ENCODE measurements around the gene KCNK10.
A peak's percentile ranks its signal among the peaks of the same experiment; 100 is the strongest.

Gene KCNK10

GRCh38 chr14:88323086-88323522, at the start of gene KCNK10:
Gene KCNK10, minus strand, starts transcription at chr14:88323269. Its CDS starts 471 bp downstream, at chr14:88322798.
- peak in 26 of 58 donors; percentile 18 to 81 (median 48) for DNase-seq

GRCh38 chr14:88369496-88369895, 46.4 kb upstream of the KCNK10 start:
- DNase-seq = no peak

GRCh38 chr14:88364710-88365413, 41.8 kb upstream of the KCNK10 start:
- no peak for DNase-seq

- no peak for DNase-seq
Observed at GRCh38 chr14:88363644-88364043, 40.6 kb upstream of the KCNK10 start.

GRCh38 chr14:88359500-88359899, 36.4 kb upstream of the KCNK10 start:
- DNase-seq = peak in 12 of 58 donors; percentile 4 to 57 (median 20)

- DNase-seq = no peak
Observed at GRCh38 chr14:88354358-88354757, 31.3 kb upstream of the KCNK10 start.

- no peak for DNase-seq
Observed at GRCh38 chr14:88352698-88353097, 29.6 kb upstream of the KCNK10 start.

GRCh38 chr14:88351966-88352691, 29.1 kb upstream of the KCNK10 start:
- DNase-seq = peak in 12 of 58 donors; percentile 4 to 67 (median 18)

GRCh38 chr14:88348546-88348945, 25.5 kb upstream of the KCNK10 start:
- no peak for DNase-seq

- no peak for DNase-seq
Observed at GRCh38 chr14:88346048-88346639, 23.1 kb upstream of the KCNK10 start.

GRCh38 chr14:88342980-88343379, 19.9 kb upstream of the KCNK10 start:
- DNase-seq = no peak

- DNase-seq = no peak
Observed at GRCh38 chr14:88340357-88340756, 17.3 kb upstream of the KCNK10 start.

GRCh38 chr14:88333036-88333435, 10.0 kb upstream of the KCNK10 start:
- DNase-seq = no peak

- DNase-seq = no peak
Observed at GRCh38 chr14:88327497-88327896, 4.4 kb upstream of the KCNK10 start.

GRCh38 chr14:88326352-88327103, 3.5 kb upstream of the KCNK10 start:
- peak in 15 of 58 donors; percentile 7 to 64 (median 32) for DNase-seq

GRCh38 chr14:88325883-88326282, 2.8 kb upstream of the KCNK10 start:
- DNase-seq = no peak

- peak in 1 of 58 donors; percentile 49 for DNase-seq
Observed at GRCh38 chr14:88324930-88325329, 1.9 kb upstream of the KCNK10 start.

- DNase-seq = no peak
Observed at GRCh38 chr14:88324491-88324890, 1.4 kb upstream of the KCNK10 start.

- DNase-seq = peak in 28 of 58 donors; percentile 11 to 81 (median 52)
Observed at GRCh38 chr14:88323523-88324199, 592 bp upstream of the KCNK10 start.

GRCh38 chr14:88322504-88323085, 474 bp downstream of the KCNK10 start:
- peak in 15 of 58 donors; percentile 9 to 50 (median 21) for DNase-seq

Data from anterior cingulate cortex (tissue), 58 donors.